Sigmoid colon (tissue), 7 donors: ENCODE data around the gene PRKCB. TPM values are rescaled to one million over a fixed set of nuclear protein-coding genes. Genes with fewer than 3 reads are reported as not detected.
A peak's percentile ranks its signal among the peaks of the same experiment; 100 is the strongest.

Experiments
- DNase-seq: peaks from one replicate; pipeline ENCODE4 v3.0.0-alpha.2; 2019
- H3K27ac ChIP-seq, 4 donors: fragments of 200-600 bp; sonication (generic); one replicate each; pipeline ENCODE4 v1.5.1; 2016 to 2019; ENCODE audit warnings: mild to moderate bottlenecking in 1 of 4
- H3K27me3 ChIP-seq, 3 donors: fragments of 200-600 bp; sonication (generic); one replicate each; pipeline ENCODE4 v1.5.1; 2019; ENCODE audit warnings: mild to moderate bottlenecking in 1 of 3
- H3K36me3 ChIP-seq, 4 donors: fragments of 200-600 bp; sonication (generic); one replicate each; pipeline ENCODE4 v1.5.1; 2016 to 2019
- H3K4me1 ChIP-seq, 4 donors: fragments of 200-600 bp; sonication (generic); one replicate each; pipeline ENCODE4 v1.5.1; 2017 to 2019
- H3K4me3 ChIP-seq, 4 donors: fragments of 200-600 bp; sonication (generic); one replicate each; pipeline ENCODE4 v1.5.1; 2017 to 2019; ENCODE audit warnings: mild to moderate bottlenecking in 2 of 4, moderate library complexity in 1 of 4
- H3K9me3 ChIP-seq, 4 donors: fragments of 200-600 bp in 3 of 4; sonication (generic) in 3 of 4; one replicate each; pipeline versions ENCODE4 v1.5.1 to v1.6.1; 2013 to 2019
- EP300 ChIP-seq, 4 donors: sonication (generic); formaldehyde crosslinking; IDR thresholded peaks; one replicate each; pipeline ENCODE4 v1.6.1; 2017; ENCODE audit warnings: antibody characterized with exemption in 4 of 4
- POLR2A ChIP-seq, 2 donors: fragments of 450-650 bp; IDR thresholded peaks; one replicate each; pipeline ENCODE4 v1.6.1; 2016; ENCODE audit warnings: antibody characterized with exemption in 2 of 2, mild to moderate bottlenecking in 2 of 2, moderate library complexity in 2 of 2
- POLR2AphosphoS5 ChIP-seq, 4 donors: sonication (generic); formaldehyde crosslinking; IDR thresholded peaks; one replicate each; pipeline ENCODE4 v1.6.1; 2017; ENCODE audit warnings: antibody characterized with exemption in 4 of 4
- WGBS, 2 donors: extraction: QIAGEN DNeasy Blood & Tissue Kit; methylation state at CpG; one replicate each; pipeline ENCODE4 v1.1.7; 2013; 5-methylcytosine and 5-hydroxymethylcytosine counted together
- intact Hi-C: fragments of 100-400 bp; cut with DNase I; formaldehyde crosslinking; loops from one replicate; pipeline ENCODE4 v1.15.1; 2023
- polyA plus RNA-seq, 3 donors: library from polyadenylated mRNA; stranded (reverse); fragments of 200-250 nt; gene quantifications; one replicate each; pipeline ENCODE4 v1.2.3, GENCODE V29; 2013
- total RNA-seq, 4 donors: library from RNA; depleted of rRNA; stranded (reverse); fragments of >200 nt; gene quantifications; one replicate each; pipeline ENCODE4 v1.1.0, GENCODE V29; 2016
- TF ChIP-seq, protein P1 (sequence below), 4 experiments: fragments of 450-650 bp in 3 of 4; fragments of 200-600 bp in 1 of 4; IDR thresholded peaks; one replicate each; pipeline ENCODE4 v1.5.1; 2016 to 2019; ENCODE audit warnings: antibody characterized with exemption in 4 of 4, mild to moderate bottlenecking in 3 of 4, moderate library complexity in 2 of 4
- donor health status: healthy with polysubstance abuse.
- donor health status: Bipolar disorder and iron deficiency.
- donor health status: healthy.

The PRKCB gene
- total and polyA plus RNA-seq, 7 donors: 3.0 to 43.8 (median 21.4) TPM

DNA sequence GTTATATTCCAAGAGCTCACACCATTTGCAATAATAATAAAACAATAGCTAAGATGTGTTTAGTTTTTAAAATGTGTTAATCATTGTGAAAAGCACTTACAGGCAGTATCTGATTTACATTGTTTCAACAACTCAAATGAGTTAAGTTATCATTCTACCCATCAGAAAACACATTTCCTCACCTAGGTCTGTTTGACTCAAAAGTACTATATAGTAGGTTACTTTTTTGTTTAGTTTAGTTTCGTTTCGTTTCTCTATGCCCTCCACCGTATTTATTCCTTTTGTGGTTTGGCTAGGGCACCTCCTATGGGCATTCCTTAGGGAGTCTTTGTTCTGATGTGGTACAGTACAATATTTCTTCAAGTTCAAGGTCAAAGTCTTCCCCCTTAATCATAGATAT, 201.6 kb downstream of the PRKCB start:
- Histone ChIP-seq H3K9me3 (no peaks in the 10 kb centered on the region), H3K4me1 (no peaks in the 10 kb centered on the region), H3K4me3 (no peak overlapping the region), H3K36me3 (no peaks in the 10 kb centered on the region), H3K27me3 (no peaks in the 10 kb centered on the region), H3K27ac (no peak overlapping the region)
- 76 to 83% methylated on average over 3 of the region's 3 CpGs for whole genome bisulfite sequencing, 2 donors
- DNase-seq: no peak
- TF ChIP-seq, protein P1, sequence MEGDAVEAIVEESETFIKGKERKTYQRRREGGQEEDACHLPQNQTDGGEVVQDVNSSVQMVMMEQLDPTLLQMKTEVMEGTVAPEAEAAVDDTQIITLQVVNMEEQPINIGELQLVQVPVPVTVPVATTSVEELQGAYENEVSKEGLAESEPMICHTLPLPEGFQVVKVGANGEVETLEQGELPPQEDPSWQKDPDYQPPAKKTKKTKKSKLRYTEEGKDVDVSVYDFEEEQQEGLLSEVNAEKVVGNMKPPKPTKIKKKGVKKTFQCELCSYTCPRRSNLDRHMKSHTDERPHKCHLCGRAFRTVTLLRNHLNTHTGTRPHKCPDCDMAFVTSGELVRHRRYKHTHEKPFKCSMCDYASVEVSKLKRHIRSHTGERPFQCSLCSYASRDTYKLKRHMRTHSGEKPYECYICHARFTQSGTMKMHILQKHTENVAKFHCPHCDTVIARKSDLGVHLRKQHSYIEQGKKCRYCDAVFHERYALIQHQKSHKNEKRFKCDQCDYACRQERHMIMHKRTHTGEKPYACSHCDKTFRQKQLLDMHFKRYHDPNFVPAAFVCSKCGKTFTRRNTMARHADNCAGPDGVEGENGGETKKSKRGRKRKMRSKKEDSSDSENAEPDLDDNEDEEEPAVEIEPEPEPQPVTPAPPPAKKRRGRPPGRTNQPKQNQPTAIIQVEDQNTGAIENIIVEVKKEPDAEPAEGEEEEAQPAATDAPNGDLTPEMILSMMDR (IDR thresholded peaks at IDR 0.05): no peak
- TF ChIP-seq POLR2AphosphoS5 (IDR thresholded peaks at IDR 0.05) (no peak), EP300 (IDR thresholded peaks at IDR 0.05) (no peak), POLR2A (IDR thresholded peaks at IDR 0.05) (no peak)
- intact Hi-C loops: loop anchor here (5.0 kb wide), 1 partner anchor 300 kb away; no protein-coding TSS in a partner anchor

DNA sequence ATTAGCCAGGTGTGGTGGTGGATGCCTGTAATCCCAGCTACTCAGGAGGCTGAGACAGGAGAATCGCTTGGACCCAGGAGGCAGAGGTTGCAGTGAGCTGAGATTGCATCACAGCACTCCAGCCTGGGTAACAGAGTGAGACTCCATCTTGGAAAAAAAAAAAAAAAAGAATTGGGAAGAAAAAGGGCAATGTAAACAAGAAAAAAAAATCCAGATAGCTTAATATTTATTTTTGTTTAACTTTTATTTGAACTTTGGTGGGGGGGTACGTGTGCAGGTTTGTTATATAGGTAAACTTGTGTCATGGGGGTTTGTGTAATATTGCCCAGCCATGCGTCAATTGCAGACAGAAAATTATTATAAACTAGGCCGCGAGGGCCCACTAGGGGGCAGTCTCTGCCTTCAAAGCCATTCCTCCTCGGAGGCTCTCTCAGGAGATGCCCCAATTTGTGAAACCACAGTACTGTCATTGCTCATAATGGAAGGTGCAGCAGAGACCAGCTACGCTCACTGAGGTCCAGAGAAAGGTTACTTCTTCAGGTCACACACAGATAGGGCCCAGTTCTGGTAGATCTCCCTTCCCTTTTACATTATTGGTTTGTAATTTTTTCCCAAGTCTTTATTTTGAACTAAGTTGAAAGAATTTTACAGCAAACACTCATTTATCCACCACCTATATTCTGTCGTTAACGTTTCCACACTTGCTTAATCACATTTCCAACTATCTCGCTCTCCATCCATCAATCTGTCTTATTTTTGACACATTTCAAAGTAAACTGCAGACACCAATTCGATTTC, 206.2 kb downstream of the PRKCB start:
- 38 to 43% methylated on average over 11 of the region's 11 CpGs for WGBS, 2 donors
- TF ChIP-seq, protein P1 (IDR thresholded peaks at IDR 0.05): peak in 3 of 4 experiments; percentile 47 to 67 (median 49)
- TF ChIP-seq POLR2AphosphoS5 (IDR thresholded peaks at IDR 0.05): no peak
- TF ChIP-seq EP300 (IDR thresholded peaks at IDR 0.05): no peak
- TF ChIP-seq POLR2A (IDR thresholded peaks at IDR 0.05): no peak
- DNase-seq: no peak

DNA sequence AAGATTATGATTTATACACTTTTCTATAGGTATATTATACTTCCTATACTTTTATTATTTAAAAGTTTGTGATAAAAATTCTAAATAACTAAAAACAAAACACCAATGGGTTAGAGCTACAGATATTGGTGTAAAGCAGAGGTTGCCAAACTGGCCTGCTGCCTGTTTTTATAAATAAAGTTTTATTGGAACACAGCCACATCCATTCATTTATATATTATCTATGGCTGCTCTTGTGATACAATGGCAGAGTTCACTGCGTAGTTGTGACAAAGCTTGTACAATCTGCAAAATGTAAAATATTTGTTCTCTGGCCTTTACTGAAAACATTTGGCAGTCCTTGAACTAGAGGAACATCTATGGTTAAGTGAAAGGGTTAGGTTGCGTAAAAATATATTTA, 208.7 kb downstream of the PRKCB start:
- H3K4me3 ChIP-seq: no peak overlapping the region
- H3K27me3 ChIP-seq: no peaks in the 10 kb centered on the region
- DNase-seq: no peak
- H3K27ac ChIP-seq: no peak overlapping the region
- TF ChIP-seq POLR2AphosphoS5 (IDR thresholded peaks at IDR 0.05): no peak
- 88 to 94% methylated on average over 2 of the region's 2 CpGs for WGBS, 2 donors
- no peaks in the 10 kb centered on the region for H3K36me3 ChIP-seq
- H3K9me3 ChIP-seq: no peaks in the 10 kb centered on the region
- H3K4me1 ChIP-seq: no peaks in the 10 kb centered on the region
- intact Hi-C loops: loop anchor here (5.0 kb wide), 1 partner anchor 213 kb away; the partner anchor contains the start of gene CACNG3

More for the DNA sequence above, 206.2 kb downstream of the PRKCB start:
- no peaks in the 10 kb centered on the region for H3K9me3 ChIP-seq
- no peaks in the 10 kb centered on the region for H3K36me3 ChIP-seq
- H3K27ac ChIP-seq: no peak overlapping the region
- H3K27me3 ChIP-seq: no peaks in the 10 kb centered on the region
- no peaks in the 10 kb centered on the region for H3K4me1 ChIP-seq
- intact Hi-C loops: loop anchor here (2.0 to 5.0 kb wide), 2 partner anchors 215 to 463 kb away; partner anchors contain the start of gene CACNG3
- H3K4me3 ChIP-seq: no peak overlapping the region

DNA sequence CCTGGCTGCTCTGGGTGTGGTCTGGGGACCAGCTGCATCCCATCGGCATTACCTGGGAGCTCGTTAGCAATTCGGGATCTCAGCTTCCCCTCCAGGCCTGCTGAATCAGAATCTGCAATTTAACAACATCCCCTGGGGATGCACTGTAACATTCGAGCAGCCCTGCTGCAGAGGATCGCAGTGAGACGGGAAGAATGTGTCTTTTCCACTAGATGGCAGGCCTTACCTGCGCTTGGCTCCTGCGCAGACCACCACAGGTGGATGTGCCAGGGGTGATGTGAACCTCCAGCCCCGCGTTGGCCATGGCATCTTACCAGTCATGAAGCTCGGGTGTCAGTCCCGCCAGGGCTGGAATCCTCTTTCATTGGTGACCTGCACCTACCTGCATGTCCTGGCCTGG, 209.9 kb downstream of the PRKCB start:
- WGBS, 2 donors: 60 to 80% methylated on average over 12 of the region's 12 CpGs
- intact Hi-C loops: no loop called here
- Histone ChIP-seq H3K27me3 (no peaks in the 10 kb centered on the region), H3K27ac (no peak overlapping the region), H3K36me3 (no peaks in the 10 kb centered on the region), H3K4me3 (no peak overlapping the region), H3K4me1 (no peaks in the 10 kb centered on the region), H3K9me3 (no peaks in the 10 kb centered on the region)
- no peak for TF ChIP-seq POLR2AphosphoS5 (IDR thresholded peaks at IDR 0.05)
- no peak for TF ChIP-seq EP300 (IDR thresholded peaks at IDR 0.05)
- TF ChIP-seq, protein P1 (IDR thresholded peaks at IDR 0.05): no peak
- no peak for DNase-seq

DNA sequence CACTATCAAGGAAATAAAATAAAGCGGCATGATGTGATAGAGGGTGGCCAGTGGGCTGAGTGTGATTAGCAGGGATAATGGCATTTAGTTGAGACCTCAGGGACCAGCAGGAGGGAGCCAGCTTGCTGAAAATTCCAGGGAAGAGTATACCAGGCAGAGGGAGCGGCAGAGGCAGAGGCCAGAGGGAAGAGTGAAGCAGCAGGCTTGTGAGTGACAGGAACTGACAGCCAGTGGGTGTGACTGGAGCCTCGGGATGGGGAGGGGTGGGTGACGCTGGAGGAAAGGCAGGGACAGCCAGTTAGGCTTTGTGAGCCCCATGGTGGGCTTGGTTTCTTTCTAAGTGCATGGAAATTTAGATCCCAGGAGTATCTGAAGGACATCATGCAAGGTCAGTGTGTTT, 210.7 kb downstream of the PRKCB start:
- no peak for DNase-seq
- H3K9me3 ChIP-seq: no peaks in the 10 kb centered on the region
- TF ChIP-seq POLR2AphosphoS5 (IDR thresholded peaks at IDR 0.05) (no peak), POLR2A (IDR thresholded peaks at IDR 0.05) (no peak), EP300 (IDR thresholded peaks at IDR 0.05) (no peak)
- TF ChIP-seq, protein P1 (IDR thresholded peaks at IDR 0.05): no peak
- 45 to 63% methylated on average over 4 of the region's 4 CpGs for WGBS, 2 donors
- H3K27ac ChIP-seq: no peak overlapping the region
- no peak overlapping the region for H3K4me3 ChIP-seq
- H3K36me3 ChIP-seq: no peaks in the 10 kb centered on the region
- H3K4me1 ChIP-seq: no peaks in the 10 kb centered on the region
- intact Hi-C loops: no loop called here
- no peaks in the 10 kb centered on the region for H3K27me3 ChIP-seq
